ENCODE results near the gene CARHSP1.

DNA sequence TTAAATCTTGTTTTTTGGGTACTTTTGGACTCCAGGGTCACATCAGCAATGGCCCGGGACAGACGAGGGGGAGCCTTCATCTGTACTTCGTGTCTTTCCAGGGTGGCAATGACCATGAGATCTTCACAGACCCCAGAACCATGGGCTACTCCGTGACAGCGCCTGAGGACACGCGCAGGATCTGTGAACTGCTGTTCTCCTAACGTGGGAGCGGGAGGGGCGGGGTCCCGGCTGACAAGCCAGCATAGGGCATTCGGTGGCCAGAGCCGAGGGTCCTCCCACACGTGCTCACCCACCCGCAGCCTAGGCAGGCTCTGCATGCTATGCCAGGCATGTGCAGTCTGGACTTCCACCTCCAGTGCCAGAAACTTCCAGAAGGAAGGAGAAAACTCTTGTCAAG is 21.2 kb downstream of the CARHSP1 start:
- TF ChIP-seq POLR2A (IDR thresholded peaks at IDR 0.05; ENCODE audit: low read depth, low read length) (no peak), RAD21 (IDR thresholded peaks at IDR 0.05; ENCODE audit: low read length) (no peak), CTCF (conservative IDR thresholded peaks at IDR 0.05; ENCODE audit: low read depth, low read length) (no peak)
